ENCODE measurements around the gene NOS1AP.

DNA sequence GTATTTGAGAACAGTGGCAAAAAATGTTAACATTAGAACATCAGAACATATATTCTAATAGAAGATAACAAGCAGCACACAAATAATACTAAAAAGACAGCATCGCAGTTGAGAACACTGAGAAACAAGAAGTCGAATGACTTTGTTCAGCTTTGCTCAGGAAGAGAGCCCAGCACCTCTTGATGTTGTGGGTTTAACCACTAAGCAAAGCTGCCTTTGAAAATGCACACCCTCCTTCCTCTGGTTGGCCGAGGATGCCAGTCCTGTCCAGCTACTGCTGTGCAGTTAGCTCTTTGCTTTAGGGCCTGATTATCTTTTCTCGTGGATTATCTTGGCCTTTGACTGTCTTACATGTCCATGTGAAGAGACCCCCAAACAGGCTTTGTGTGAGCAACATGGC is 246.7 kb downstream of the NOS1AP start:
- TF ChIP-seq, protein P1, sequence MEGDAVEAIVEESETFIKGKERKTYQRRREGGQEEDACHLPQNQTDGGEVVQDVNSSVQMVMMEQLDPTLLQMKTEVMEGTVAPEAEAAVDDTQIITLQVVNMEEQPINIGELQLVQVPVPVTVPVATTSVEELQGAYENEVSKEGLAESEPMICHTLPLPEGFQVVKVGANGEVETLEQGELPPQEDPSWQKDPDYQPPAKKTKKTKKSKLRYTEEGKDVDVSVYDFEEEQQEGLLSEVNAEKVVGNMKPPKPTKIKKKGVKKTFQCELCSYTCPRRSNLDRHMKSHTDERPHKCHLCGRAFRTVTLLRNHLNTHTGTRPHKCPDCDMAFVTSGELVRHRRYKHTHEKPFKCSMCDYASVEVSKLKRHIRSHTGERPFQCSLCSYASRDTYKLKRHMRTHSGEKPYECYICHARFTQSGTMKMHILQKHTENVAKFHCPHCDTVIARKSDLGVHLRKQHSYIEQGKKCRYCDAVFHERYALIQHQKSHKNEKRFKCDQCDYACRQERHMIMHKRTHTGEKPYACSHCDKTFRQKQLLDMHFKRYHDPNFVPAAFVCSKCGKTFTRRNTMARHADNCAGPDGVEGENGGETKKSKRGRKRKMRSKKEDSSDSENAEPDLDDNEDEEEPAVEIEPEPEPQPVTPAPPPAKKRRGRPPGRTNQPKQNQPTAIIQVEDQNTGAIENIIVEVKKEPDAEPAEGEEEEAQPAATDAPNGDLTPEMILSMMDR (IDR thresholded peaks at IDR 0.05; ENCODE audit: low read depth, low read length), result no peak
- TF ChIP-seq MYC (IDR thresholded peaks at IDR 0.05; ENCODE audit: low read depth, low read length), result no peak
